Measurements from ENCODE around the gene AGBL4. TPM values are rescaled to one million over a fixed set of nuclear protein-coding genes. Genes with fewer than 3 reads are reported as not detected.

AGBL4 gene
- total RNA-seq, 6 experiments from 2014 or later: not detected

DNA sequence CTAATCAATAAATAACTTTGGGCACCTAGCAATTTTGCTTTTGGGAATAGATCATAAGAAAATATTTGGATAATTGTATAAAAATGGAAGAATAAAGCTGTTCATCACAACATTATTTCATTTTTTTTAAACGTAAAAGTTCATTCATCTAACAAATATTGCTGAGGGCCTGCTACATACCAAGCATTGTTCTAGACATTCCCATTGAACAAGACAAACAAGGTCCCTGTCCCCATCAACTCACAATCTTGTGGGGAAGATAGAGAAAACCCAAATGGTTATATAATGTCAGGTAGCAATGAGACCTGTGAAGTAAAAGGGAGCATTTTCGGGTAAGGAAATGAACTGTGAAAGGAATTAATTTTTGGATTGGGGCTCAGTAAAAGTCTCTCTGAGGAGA lies 1193.0 kb downstream of the AGBL4 start:
- Mint-ChIP-seq H3K36me3 (ENCODE audit: low read depth) (no peaks in the 10 kb centered on the region), H3K27me3 (ENCODE audit: insufficient read depth) (no peaks in the 10 kb centered on the region), H3K27ac (no peak overlapping the region), H3K4me1 (ENCODE audit: low read depth) (no peaks in the 10 kb centered on the region), H3K4me3 (no peak overlapping the region), H3K9me3 (peaks cover 53% of the 10 kb centered on the region)
- TF ChIP-seq, protein P1, sequence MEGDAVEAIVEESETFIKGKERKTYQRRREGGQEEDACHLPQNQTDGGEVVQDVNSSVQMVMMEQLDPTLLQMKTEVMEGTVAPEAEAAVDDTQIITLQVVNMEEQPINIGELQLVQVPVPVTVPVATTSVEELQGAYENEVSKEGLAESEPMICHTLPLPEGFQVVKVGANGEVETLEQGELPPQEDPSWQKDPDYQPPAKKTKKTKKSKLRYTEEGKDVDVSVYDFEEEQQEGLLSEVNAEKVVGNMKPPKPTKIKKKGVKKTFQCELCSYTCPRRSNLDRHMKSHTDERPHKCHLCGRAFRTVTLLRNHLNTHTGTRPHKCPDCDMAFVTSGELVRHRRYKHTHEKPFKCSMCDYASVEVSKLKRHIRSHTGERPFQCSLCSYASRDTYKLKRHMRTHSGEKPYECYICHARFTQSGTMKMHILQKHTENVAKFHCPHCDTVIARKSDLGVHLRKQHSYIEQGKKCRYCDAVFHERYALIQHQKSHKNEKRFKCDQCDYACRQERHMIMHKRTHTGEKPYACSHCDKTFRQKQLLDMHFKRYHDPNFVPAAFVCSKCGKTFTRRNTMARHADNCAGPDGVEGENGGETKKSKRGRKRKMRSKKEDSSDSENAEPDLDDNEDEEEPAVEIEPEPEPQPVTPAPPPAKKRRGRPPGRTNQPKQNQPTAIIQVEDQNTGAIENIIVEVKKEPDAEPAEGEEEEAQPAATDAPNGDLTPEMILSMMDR (IDR thresholded peaks at IDR 0.05): no peak
- no peak for DNase-seq

DNA sequence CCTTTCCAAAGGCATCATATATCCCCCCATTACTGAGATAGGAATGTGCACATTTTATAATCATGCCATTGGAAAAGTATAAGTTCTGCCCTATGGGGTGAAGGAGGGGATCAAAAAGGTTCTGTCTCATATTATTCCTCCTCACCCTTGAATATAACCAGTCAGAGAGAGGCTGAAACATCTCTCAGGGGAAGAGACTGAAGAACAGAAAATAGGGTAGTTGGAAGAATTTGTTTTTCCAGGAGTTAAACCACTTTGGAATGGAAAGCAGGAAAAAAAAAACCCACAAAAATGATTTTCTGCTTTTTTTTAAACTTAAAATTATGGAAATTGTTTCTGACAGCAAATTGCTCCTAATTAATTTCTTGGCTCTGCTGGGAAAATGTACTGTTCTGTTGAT lies 1194.3 kb downstream of the AGBL4 start:
- H3K4me1 Mint-ChIP-seq (ENCODE audit: low read depth): no peaks in the 10 kb centered on the region
- H3K36me3 Mint-ChIP-seq (ENCODE audit: low read depth): no peaks in the 10 kb centered on the region; the same call in 1 of the 2 replicates
- no peak for DNase-seq
- peaks cover 54% of the 10 kb centered on the region for H3K9me3 Mint-ChIP-seq
- H3K4me3 Mint-ChIP-seq: no peak overlapping the region
- TF ChIP-seq, protein P1 (IDR thresholded peaks at IDR 0.05): no peak
- no peak overlapping the region for H3K27ac Mint-ChIP-seq
- 0 out of 2 replicates have a peak, but pooled peaks cover under 1% of the 10 kb centered on the region for H3K27me3 Mint-ChIP-seq (ENCODE audit: insufficient read depth)

DNA sequence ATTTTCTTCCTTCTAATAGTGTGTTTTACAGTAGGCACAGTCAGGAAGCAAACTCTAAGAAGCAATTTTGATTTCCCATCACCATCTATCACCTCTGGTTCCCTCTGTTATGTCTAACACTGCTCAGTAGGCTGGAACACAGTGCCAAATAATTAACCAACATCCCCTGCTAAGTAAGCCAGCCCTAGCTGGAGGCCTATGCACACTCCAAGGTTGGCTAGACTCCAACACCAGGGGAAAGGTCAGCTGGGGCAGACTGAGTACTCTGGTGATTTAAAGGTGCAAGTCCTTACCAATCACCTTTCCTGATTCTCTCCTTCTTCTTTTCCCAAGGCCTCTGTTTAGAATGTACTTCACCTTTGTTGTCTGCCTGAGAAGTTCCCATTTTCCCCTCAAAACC lies 1200.6 kb downstream of the AGBL4 start:
- no peaks in the 10 kb centered on the region for H3K4me1 Mint-ChIP-seq (ENCODE audit: low read depth)
- H3K9me3 Mint-ChIP-seq: peaks cover 25% of the 10 kb centered on the region
- no peak for DNase-seq
- peaks cover 2% of the 10 kb centered on the region; the same call in 1 of the 2 replicates for H3K27me3 Mint-ChIP-seq (ENCODE audit: insufficient read depth)
- TF ChIP-seq, protein P1 (IDR thresholded peaks at IDR 0.05): no peak
- no peak overlapping the region for H3K4me3 Mint-ChIP-seq
- H3K36me3 Mint-ChIP-seq (ENCODE audit: low read depth): peaks cover 9% of the 10 kb centered on the region
- H3K27ac Mint-ChIP-seq: no peak overlapping the region

DNA sequence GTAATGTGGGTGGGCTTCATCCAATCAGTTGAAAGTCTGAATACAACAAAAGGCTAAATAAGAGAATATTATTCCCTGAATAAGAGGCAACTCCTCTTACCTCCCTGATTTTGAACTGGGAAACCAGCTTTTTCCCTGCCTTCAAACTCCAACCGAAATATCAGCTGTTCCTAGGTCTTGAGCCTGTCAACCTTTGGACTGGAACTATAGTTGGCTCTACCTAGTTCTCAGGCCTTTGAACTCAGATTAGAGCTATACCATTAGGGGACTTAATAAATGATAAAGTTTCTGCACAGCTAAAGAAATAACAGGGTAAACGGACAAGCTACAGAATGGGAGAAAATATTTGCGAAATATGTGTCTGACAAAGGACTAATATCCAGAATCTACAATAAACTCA lies 1203.3 kb downstream of the AGBL4 start:
- H3K36me3 Mint-ChIP-seq (ENCODE audit: low read depth): peaks cover 9% of the 10 kb centered on the region

DNA sequence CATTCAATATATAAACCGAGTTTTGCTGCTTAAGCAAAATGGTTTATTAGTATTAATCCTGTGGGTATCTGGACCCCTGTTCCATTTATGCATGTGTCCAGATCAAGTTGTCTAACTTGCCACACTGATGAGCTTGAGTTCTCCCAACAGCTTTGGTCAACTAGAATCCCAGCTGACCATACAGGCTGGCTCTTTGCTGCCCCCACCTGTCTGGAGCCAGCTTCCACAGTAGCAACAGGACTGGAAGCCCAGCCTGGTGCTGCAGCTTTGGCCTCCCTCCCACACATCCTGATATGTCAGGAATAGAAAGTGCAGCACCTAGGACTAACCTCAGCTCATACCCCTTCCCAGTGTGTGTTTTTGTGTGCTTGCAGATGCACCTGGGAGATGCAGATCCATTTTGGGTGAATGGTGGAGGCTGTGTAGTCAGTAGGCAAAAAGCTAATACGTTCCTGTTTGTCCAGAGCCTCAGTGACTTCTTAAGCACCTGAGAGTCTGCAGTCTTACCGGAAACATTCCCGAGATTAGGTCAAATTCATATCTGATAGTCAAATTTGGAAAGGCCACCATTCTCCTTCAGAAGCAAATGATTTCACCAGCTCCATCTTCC lies 1206.1 kb downstream of the AGBL4 start:
- H3K4me3 Mint-ChIP-seq: no peak overlapping the region
- no peak for DNase-seq
- no peaks in the 10 kb centered on the region for H3K27me3 Mint-ChIP-seq (ENCODE audit: insufficient read depth)
- H3K4me1 Mint-ChIP-seq (ENCODE audit: low read depth): no peaks in the 10 kb centered on the region
- H3K36me3 Mint-ChIP-seq (ENCODE audit: low read depth): peaks cover 4% of the 10 kb centered on the region; the same call in 1 of the 2 replicates
- peaks cover 31% of the 10 kb centered on the region for H3K9me3 Mint-ChIP-seq
- TF ChIP-seq, protein P1 (IDR thresholded peaks at IDR 0.05): peak; percentile 26; the same call in 1 of the 2 replicates
- H3K27ac Mint-ChIP-seq: no peak overlapping the region

More for the DNA sequence above, 1203.3 kb downstream of the AGBL4 start:
- Mint-ChIP-seq H3K4me1 (ENCODE audit: low read depth) (no peaks in the 10 kb centered on the region), H3K4me3 (no peak overlapping the region), H3K27ac (no peak overlapping the region), H3K9me3 (peaks cover 33% of the 10 kb centered on the region), H3K27me3 (ENCODE audit: insufficient read depth) (peaks cover 2% of the 10 kb centered on the region; the same call in 1 of the 2 replicates)
- no peak for DNase-seq
- TF ChIP-seq, protein P1 (IDR thresholded peaks at IDR 0.05): no peak
